HG03460 (cell line): ENCODE measurements around the gene PLXDC2.

Experiments
- ATAC-seq: cut with Tn5 transposase; IDR thresholded peaks from one replicate; pipeline ENCODE4 v1.9.1; 2021; ENCODE audit not compliant: unreplicated experiment

PLXDC2 gene

GRCh38 chr10:19815036-19815730, 1.0 kb upstream of the PLXDC2 start:
- ATAC-seq = no peak

- ATAC-seq = no peak
These were observed 361 bp upstream of the PLXDC2 start for GRCh38 chr10:19815731-19816410.

GRCh38 chr10:19817231-19817933, 1.1 kb downstream of the PLXDC2 start:
- ATAC-seq = no peak

- no peak for ATAC-seq
These were observed 2.6 kb downstream of the PLXDC2 start for GRCh38 chr10:19818876-19819275.

- ATAC-seq = no peak
These were observed 3.3 kb downstream of the PLXDC2 start for GRCh38 chr10:19819419-19820033.

- ATAC-seq = no peak
These were observed 8.4 kb downstream of the PLXDC2 start for GRCh38 chr10:19824381-19825342.

GRCh38 chr10:19825700-19826099, 9.5 kb downstream of the PLXDC2 start:
- ATAC-seq = no peak

GRCh38 chr10:19826712-19827111, 10.5 kb downstream of the PLXDC2 start:
- no peak for ATAC-seq

GRCh38 chr10:19828278-19829049, 12.2 kb downstream of the PLXDC2 start:
- no peak for ATAC-seq

GRCh38 chr10:19832699-19833098, 16.5 kb downstream of the PLXDC2 start:
- ATAC-seq = no peak

- no peak for ATAC-seq
These were observed 17.1 kb downstream of the PLXDC2 start for GRCh38 chr10:19833170-19833824.

- ATAC-seq = no peak
These were observed 19.7 kb downstream of the PLXDC2 start for GRCh38 chr10:19835952-19836351.

GRCh38 chr10:19839090-19839489, 22.9 kb downstream of the PLXDC2 start:
- ATAC-seq = no peak

GRCh38 chr10:19839552-19839951, 23.3 kb downstream of the PLXDC2 start:
- no peak for ATAC-seq

GRCh38 chr10:19840776-19841175, 24.5 kb downstream of the PLXDC2 start:
- ATAC-seq = no peak

GRCh38 chr10:19843487-19843886, 27.3 kb downstream of the PLXDC2 start:
- no peak for ATAC-seq

- ATAC-seq = no peak
These were observed 29.5 kb downstream of the PLXDC2 start for GRCh38 chr10:19845503-19846368.

- no peak for ATAC-seq
These were observed 31.1 kb downstream of the PLXDC2 start for GRCh38 chr10:19847321-19847720.
